Skin epidermis (tissue), 12 donors: ENCODE results near the gene SKP1.
"Not testable (repeated sequence)": the region's sequence is repeated elsewhere in the genome, so short reads cannot be mapped to it uniquely, and the experiment has no call there.

Experiments
- H3K27ac ChIP-seq, 21 experiments: fragments of 200-600 bp; sonication (generic) in 11 of 21; one replicate each; pipeline ENCODE4 v1.5.0; 2020; ENCODE audit warnings: mild to moderate bottlenecking in 3 of 21, inconsistent platforms in 2 of 21, moderate library complexity in 2 of 21
- H3K4me3 ChIP-seq, 7 experiments: fragments of 200-600 bp; sonication (generic) in 2 of 7; one replicate each; pipeline ENCODE4 v1.5.0; 2020; ENCODE audit warnings: inconsistent platforms in 2 of 7, mild to moderate bottlenecking in 2 of 7, moderate library complexity in 1 of 7

The SKP1 gene

GRCh38 chr5:134183481-134183880 is 6.7 kb upstream of the SKP1 start:
- H3K4me3 ChIP-seq: no peak overlapping the region

GRCh38 chr5:134178096-134178419 is 1.3 kb upstream of the SKP1 start:
- Histone ChIP-seq H3K4me3 (peak overlapping the region in 1 of 7 experiments; percentile 92), H3K27ac (peak overlapping the region in 14 of 21 experiments; percentile 99 to 100 (median 100))

More at GRCh38 chr5:134183481-134183880, 6.7 kb upstream of the SKP1 start:
- H3K27ac ChIP-seq: no peak overlapping the region

GRCh38 chr5:134177369-134178095 is 782 bp upstream of the SKP1 start:
- Histone ChIP-seq H3K27ac (peak overlapping the region; percentile 99 to 100 (median 100)), H3K4me3 (peak overlapping the region; percentile 72 to 99 (median 89))

DNA sequence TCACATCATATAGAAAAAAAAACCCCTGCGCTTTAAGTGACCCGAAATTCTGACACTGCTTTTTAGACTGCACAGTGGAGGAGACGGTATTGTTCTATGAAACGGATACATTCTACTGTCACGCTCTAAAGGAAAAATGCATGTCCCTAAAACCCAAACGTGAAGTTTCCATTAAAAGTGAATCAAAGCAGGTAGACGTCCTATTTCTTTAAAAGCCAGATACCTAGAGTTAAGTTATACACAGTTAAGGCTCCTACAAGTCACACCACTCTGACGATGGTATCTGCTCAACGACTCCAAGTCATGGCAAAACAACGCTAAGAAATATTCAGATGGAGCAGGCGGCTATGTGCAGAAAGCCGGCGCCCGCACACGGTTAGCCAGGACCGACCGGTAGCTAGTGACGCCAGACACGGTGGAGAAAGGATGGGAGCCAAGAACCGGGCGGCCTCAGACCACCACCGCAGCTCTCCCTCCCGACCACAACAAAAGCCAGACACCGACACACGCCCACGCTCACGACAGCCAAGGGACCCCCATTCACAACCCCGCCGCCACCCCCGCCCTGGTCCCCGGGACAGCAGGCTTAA is 734 bp downstream of the SKP1 start:
- Histone ChIP-seq H3K4me3 (peak overlapping the region; percentile 72 to 99 (median 89)), H3K27ac (peak overlapping the region; percentile 99 to 100 (median 100))

- Histone ChIP-seq H3K27ac (peak overlapping the region in 17 of 21 experiments; percentile 99 to 100 (median 100)), H3K4me3 (peak overlapping the region; percentile 72 to 99 (median 89))
Observed at GRCh38 chr5:134174841-134175839, 1.6 kb downstream of the SKP1 start.

DNA sequence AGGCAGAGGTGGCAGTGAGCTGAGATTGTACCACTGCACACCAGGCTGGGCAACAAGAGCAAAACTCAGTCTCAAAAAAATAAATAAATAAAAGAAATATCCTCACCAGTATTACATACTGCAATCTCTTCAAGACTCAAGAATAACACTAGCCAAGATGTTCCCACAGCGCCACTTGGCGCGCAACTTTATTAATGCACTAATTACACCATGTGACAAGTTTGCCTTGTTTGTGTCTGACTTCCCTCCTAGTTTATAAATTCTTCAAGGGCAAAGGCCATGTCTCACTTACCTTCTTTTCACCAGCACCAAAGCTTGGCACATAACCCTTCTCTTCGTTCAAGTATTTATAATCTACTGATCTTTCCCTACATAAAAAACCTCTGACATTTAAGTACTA is 4.8 kb downstream of the SKP1 start:
- H3K4me3 ChIP-seq: no peak overlapping the region
- no peak overlapping the region for H3K27ac ChIP-seq

GRCh38 chr5:134162592-134162991 is 14.2 kb downstream of the SKP1 start:
- Histone ChIP-seq H3K4me3 (no peak overlapping the region), H3K27ac (no peak overlapping the region)

DNA sequence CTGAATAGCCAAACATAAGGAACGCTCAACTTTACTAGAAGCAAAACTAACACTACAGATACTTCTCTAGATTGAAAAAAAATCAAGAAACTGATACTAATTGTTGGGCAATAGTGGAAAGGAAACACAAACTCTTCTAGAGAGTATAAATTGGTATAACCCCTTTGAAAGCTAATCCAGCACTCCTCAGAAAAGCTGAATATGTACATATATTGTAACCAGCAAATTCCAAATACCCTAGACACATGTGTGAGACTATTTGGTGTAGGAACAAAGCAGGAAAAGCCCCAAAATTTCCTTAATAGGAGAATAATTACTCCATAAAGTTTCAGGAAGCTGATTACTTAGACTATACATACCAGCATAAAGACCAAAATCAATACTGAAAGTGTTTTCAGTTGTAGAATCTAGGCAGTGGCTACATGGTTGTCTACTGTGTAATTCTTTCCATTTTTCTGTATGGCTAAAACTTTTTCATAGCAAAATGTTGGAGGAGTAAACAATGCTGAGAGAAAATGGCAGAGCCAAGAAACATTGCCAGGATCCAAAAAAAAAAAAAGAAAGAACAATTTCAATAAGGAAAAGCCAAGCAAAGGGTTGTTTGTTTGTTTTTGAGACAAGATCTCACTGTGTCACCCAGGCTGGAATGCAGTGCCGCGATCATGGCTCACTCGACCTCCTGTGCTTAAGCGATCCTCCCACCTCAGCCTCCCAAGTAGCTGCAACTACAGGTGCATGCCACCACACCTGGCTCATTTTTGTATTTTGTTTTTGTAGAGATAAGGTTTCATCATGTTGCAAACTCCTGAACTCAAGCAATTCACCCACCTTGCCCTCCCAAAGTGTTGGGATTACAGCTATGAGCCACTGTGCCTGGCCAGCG is 15.0 kb downstream of the SKP1 start:
- Histone ChIP-seq H3K4me3 (no peak overlapping the region), H3K27ac (no peak overlapping the region)

GRCh38 chr5:134153657-134154056 is 23.1 kb downstream of the SKP1 start:
- H3K27ac ChIP-seq: no peak overlapping the region

DNA sequence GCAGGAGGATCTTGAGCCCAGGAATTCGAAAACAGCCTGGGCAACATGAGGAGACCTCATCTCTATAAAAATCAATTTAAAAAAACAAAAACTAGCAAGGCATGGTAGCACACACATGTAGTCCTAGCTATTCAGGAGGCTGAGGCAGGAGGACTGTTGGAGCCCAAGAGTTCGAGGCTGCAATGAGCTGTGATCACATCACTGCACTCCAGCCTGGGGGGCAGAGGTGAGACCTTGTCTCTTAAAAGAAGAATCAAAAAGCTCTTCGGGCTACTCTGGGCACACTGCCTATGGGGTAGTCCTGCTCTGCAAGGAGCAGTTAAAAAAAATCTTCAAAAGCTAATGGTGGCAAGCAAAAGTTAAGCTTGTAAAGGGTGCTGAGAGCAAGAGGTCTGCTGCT is 23.5 kb downstream of the SKP1 start:
- no peak overlapping the region for H3K4me3 ChIP-seq
- H3K27ac ChIP-seq: no peak overlapping the region

More at GRCh38 chr5:134153657-134154056, 23.1 kb downstream of the SKP1 start:
- no peak overlapping the region for H3K4me3 ChIP-seq

- not testable (repeated sequence) for H3K4me3 ChIP-seq, H3K27ac ChIP-seq
Observed at GRCh38 chr5:134152173-134152832, 24.4 kb downstream of the SKP1 start.

- peak overlapping the region in 2 of 21 experiments; percentile 17 to 71 for H3K27ac ChIP-seq
- H3K4me3 ChIP-seq: no peak overlapping the region
Observed at GRCh38 chr5:134151723-134152122, 25.0 kb downstream of the SKP1 start.

GRCh38 chr5:134149571-134150303 is 27.0 kb downstream of the SKP1 start:
- Histone ChIP-seq H3K27ac (peak overlapping the region in 10 of 21 experiments; percentile 7 to 71 (median 44)), H3K4me3 (no peak overlapping the region)

- peak overlapping the region in 4 of 21 experiments; percentile 7 to 42 (median 29) for H3K27ac ChIP-seq
Observed at GRCh38 chr5:134148986-134149539, 27.7 kb downstream of the SKP1 start.

DNA sequence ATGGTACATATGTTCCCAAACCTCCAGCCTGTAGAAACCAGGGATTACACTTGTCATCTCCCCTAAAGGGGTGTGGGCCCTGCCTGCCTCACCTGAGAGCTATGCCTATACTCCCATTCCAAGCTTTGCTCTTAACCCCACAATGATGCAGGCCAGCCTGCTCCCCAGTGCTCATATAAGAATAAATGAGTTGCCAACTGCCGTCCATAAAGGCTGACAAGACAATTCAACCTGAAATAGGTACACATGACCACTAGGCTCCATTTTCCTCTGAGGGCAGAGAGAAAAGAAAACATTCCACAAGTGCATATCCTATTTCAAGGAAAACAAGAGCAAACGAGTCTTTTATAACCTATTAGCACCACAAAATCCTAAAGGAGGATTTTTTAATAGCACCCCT is 28.4 kb downstream of the SKP1 start:
- Histone ChIP-seq H3K4me3 (no peak overlapping the region), H3K27ac (no peak overlapping the region)

More at GRCh38 chr5:134148986-134149539, 27.7 kb downstream of the SKP1 start:
- H3K4me3 ChIP-seq: no peak overlapping the region

DNA sequence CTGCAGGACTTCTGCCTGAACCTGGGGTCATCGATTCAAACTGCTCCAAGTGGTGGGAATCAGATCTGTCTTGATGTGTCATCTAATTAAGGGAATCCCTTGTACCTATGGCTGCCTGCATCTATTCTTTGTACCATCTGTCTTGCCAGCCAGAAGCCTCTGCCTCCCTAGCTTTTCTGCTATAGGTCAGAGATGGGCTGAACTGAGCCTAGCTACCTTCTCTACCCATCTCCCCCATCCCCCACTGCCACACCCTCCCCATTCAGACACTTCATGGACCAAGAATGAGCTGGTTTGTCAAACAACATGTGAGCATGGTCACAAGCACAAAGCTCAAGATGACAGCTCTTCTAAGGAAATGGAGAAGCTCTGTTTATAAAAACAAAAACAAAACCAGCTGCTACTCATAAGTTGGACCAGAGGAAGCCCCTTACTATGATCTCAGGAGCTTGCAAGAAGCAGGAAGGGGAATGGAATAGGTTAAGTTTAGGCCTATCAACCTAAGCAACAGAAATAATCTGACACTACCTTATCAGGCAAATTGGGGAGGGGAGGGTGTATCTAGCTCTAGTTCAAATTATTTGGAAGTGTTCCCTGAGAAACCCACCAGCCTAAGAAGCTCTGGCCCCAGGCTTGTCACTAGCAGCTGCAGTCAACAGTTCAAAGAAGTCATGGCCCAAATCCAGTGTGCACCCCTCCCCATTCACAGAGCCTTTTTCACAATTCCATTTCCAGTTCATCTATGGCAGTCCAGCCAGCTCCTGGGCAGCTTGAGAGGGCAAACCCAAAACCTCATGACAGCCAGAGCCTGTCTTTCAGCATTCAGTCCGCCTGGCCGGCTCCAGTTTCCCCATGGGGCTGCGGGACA is 29.9 kb downstream of the SKP1 start:
- Histone ChIP-seq H3K27ac (peak overlapping the region in 2 of 21 experiments; percentile 14 to 53), H3K4me3 (no peak overlapping the region)
